ENCODE data around the gene NAA80.

Gene NAA80

DNA sequence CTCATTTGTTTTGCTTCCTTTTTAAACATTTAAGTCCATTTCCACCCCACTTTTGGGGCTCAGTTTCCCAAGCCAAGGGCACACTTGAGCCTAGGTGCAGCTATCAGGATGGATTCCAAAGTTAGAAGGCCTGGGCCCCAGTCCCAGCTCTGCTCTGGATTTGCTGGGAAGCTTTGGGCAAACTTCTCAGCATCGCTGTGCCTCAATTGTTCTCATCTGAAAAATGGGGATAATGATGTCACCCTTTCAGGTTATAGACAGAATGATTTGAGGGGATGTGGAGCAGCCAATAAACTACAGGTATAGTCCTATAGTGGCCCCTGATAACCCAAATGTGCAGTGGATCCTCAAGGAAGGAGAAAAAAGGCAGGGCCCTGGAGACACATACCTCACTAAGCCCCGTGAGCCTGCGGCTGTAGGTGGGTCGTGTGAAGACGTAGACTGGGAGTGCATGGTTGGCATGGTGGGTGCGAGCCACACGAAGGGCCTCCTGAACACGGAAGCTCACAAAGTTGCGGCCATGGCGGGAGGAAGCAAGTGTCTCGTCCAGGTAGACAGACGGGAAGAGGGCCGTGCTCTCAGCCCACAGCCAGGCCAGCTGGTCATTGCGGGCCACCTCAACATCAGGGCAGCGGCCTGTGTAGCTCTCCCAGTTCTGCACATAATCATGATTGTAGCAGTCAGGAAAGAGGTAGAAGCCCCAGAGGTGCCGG lies 20.1 kb upstream of the NAA80 start:
- no peak for DNase-seq (ENCODE audit: low read depth, low spot score)
- TF ChIP-seq, protein P1, sequence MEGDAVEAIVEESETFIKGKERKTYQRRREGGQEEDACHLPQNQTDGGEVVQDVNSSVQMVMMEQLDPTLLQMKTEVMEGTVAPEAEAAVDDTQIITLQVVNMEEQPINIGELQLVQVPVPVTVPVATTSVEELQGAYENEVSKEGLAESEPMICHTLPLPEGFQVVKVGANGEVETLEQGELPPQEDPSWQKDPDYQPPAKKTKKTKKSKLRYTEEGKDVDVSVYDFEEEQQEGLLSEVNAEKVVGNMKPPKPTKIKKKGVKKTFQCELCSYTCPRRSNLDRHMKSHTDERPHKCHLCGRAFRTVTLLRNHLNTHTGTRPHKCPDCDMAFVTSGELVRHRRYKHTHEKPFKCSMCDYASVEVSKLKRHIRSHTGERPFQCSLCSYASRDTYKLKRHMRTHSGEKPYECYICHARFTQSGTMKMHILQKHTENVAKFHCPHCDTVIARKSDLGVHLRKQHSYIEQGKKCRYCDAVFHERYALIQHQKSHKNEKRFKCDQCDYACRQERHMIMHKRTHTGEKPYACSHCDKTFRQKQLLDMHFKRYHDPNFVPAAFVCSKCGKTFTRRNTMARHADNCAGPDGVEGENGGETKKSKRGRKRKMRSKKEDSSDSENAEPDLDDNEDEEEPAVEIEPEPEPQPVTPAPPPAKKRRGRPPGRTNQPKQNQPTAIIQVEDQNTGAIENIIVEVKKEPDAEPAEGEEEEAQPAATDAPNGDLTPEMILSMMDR (IDR thresholded peaks at IDR 0.05; ENCODE audit: insufficient read depth, low read length, missing control alignments): no peak
- POLR2A ChIA-PET: no interaction called here
- no peak overlapping the region for H3K4me3 ChIP-seq (ENCODE audit: low read depth, low read length)
- CTCF ChIA-PET: interaction anchor here (0.9 to 3.5 kb wide), 3 partner anchors 20 to 156 kb away, joined by 3 to 11 read pairs (median 7); partner anchors contain the start of genes HYAL3 and NAA80

DNA sequence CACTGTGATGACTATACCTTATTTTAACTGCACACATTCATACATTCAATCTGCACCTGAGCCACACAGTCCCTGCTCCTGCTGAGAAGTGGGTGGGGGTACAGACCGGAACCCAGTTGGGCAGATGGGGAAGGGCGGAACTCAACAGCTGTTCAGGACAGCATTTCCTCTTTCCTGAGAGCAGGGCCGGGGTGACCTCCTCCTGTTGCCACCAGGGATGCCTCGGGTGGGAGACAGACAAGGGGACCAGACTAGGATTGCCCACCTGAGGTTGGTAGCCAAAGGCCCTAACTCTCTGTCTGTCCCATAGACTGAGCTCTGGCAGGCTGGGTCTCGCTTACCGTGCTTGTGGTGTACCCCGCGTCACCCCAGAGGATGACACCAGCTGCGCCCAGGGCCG lies 19.4 kb upstream of the NAA80 start:
- POLR2A ChIA-PET: no interaction called here
- no peak overlapping the region for H3K4me3 ChIP-seq (ENCODE audit: low read depth, low read length)
- TF ChIP-seq, protein P1 (IDR thresholded peaks at IDR 0.05; ENCODE audit: insufficient read depth, low read length, missing control alignments): no peak
- CTCF ChIA-PET: interaction anchor here (2.1 to 3.5 kb wide), 2 partner anchors 19 to 125 kb away, joined by 7 to 11 read pairs; partner anchors contain the start of genes HYAL3 and NAA80
- no peak for DNase-seq (ENCODE audit: low read depth, low spot score)

DNA sequence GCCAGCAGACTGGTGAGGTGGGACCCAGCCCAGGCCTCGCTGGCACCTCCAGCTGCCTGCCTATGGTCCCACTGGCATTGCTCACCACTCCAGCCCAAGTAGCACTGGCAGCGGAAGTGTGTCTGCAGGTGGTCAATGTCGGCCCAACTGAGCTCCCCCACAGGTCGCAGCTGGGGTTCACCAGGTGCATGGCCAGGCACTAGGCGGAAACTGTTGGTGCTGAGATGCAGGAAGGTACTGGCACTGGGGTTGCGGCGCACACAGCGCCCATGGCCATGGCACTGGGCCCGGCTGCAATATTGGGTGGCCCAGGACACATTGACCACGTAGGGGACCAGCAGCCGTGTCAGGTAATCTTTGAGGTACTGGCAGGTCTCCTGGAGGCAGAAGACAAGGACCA lies 19.0 kb upstream of the NAA80 start:
- CTCF ChIA-PET: interaction anchor here (2.1 to 3.5 kb wide), 2 partner anchors 19 to 124 kb away, joined by 7 to 11 read pairs; partner anchors contain the start of genes HYAL3 and NAA80

DNA sequence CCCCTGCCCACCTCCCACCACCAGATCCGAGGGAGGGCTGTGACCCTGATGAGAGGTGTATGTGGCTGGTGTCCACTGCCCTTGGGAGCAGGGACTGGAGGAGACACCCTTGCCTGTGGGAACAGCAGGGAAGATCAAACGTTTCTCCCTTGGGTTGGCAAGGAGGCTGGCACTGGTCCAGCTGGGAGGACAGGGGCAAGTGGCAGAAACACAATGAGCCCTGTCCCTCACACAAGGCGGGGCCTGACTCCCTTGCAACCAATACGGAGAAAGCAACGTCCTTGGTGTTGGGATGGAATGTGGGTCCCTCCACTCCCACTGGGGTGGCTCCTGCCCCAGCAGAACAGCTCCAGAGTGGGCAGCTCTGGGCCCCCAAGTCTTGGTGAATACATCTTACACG lies 18.1 kb upstream of the NAA80 start:
- TF ChIP-seq, protein P1 (IDR thresholded peaks at IDR 0.05; ENCODE audit: insufficient read depth, low read length, missing control alignments): no peak
- DNase-seq (ENCODE audit: low read depth, low spot score): no peak
- no peak overlapping the region for H3K4me3 ChIP-seq (ENCODE audit: low read depth, low read length)
- POLR2A ChIA-PET: interaction anchor here (0.7 to 1.2 kb wide), 2 partner anchors 10 to 18 kb away, joined by 4 to 6 read pairs; partner anchors contain the start of genes HYAL3 and NAA80
- CTCF ChIA-PET: interaction anchor here (1.0 to 3.5 kb wide), 3 partner anchors 18 to 123 kb away, joined by 3 to 11 read pairs (median 7); partner anchors contain the start of genes HYAL3 and NAA80

More for the DNA sequence above, 19.0 kb upstream of the NAA80 start:
- DNase-seq (ENCODE audit: low read depth, low spot score): no peak
- POLR2A ChIA-PET: interaction anchor here (0.7 to 1.2 kb wide), 2 partner anchors 9 to 19 kb away, joined by 4 to 6 read pairs; partner anchors contain the start of genes HYAL3 and NAA80
- TF ChIP-seq, protein P1 (IDR thresholded peaks at IDR 0.05; ENCODE audit: insufficient read depth, low read length, missing control alignments): no peak
- no peak overlapping the region for H3K4me3 ChIP-seq (ENCODE audit: low read depth, low read length)

DNA sequence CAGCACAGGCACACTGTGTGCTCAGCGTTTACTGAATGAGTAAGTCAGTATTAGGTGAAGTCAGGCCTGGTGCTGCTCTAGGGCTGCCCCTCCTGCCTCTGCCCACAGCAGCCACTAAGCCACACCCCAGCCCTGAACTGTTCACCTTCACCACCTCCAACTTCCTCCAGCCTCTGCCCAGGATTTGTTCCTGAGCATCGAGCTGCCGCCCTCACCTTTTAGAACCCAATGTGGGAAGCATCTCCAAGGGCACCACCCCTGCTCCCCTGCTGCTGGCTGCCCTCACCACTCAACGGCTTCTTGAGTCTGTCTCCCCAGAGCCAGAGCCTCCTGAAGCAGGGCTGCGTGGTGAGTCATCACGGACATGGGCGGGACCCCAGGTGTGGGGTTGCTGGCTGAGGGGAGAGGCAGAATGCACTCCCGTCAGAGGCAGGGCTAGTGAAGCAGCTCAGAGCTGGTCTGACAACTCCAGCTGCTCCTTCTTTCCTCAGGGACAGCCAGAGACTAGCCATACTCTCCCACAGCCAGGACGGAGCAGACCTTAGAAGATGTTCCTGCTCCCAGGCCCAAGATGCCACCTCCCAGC lies 17.5 kb upstream of the NAA80 start:
- H3K4me3 ChIP-seq (ENCODE audit: low read depth, low read length): no peak overlapping the region

More for the DNA sequence above, 17.5 kb upstream of the NAA80 start:
- CTCF ChIA-PET: interaction anchor here (1.0 to 2.1 kb wide), 2 partner anchors 42 to 123 kb away, joined by 3 to 7 read pairs; no protein-coding TSS in a partner anchor
- POLR2A ChIA-PET: interaction anchor here (1.2 kb wide), 1 partner anchor 18 kb away, joined by 6 read pairs; the partner anchor contains the start of genes HYAL3 and NAA80
- TF ChIP-seq, protein P1 (IDR thresholded peaks at IDR 0.05; ENCODE audit: insufficient read depth, low read length, missing control alignments): no peak
- no peak for DNase-seq (ENCODE audit: low read depth, low spot score)

Measured in AG04449 (cell line).